SK-N-DZ (cell line): ENCODE measurements around the gene OBSCN.
A peak's percentile ranks its signal among the peaks of the same experiment; 100 is the strongest.
"Not testable (repeated sequence)": the region's sequence is repeated elsewhere in the genome, so short reads cannot be mapped to it uniquely, and the experiment has no call there.

ENCODE experiments used
- DNase-seq: peaks from one replicate; pipeline ENCODE4 v3.0.0-alpha.2; 2015; ENCODE audit warnings: low spot score

Gene OBSCN

GRCh38 chr1:228212966-228213844 lies 5.4 kb downstream of the OBSCN start:
- peak; percentile 76 for DNase-seq

GRCh38 chr1:228213917-228214808 lies 6.3 kb downstream of the OBSCN start:
- DNase-seq = no peak

GRCh38 chr1:228214921-228215662 lies 7.2 kb downstream of the OBSCN start:
- DNase-seq = no peak

- no peak for DNase-seq
Measured at GRCh38 chr1:228215663-228216116, 7.8 kb downstream of the OBSCN start.

GRCh38 chr1:228216371-228217320 lies 8.8 kb downstream of the OBSCN start:
- DNase-seq = no peak

- DNase-seq = no peak
Measured at GRCh38 chr1:228217551-228218344, 9.9 kb downstream of the OBSCN start.

GRCh38 chr1:228218513-228219244 lies 10.8 kb downstream of the OBSCN start:
- no peak for DNase-seq

GRCh38 chr1:228219245-228219961 lies 11.6 kb downstream of the OBSCN start:
- DNase-seq = no peak

- DNase-seq = no peak
Measured at GRCh38 chr1:228219962-228220780, 12.3 kb downstream of the OBSCN start.

- not testable (repeated sequence) for DNase-seq
Measured at GRCh38 chr1:228221097-228221496, 13.3 kb downstream of the OBSCN start.

- DNase-seq = no peak
Measured at GRCh38 chr1:228222548-228222947, 14.7 kb downstream of the OBSCN start.

GRCh38 chr1:228224198-228225164 lies 16.6 kb downstream of the OBSCN start:
- DNase-seq = no peak

- no peak for DNase-seq
Measured at GRCh38 chr1:228225165-228225710, 17.4 kb downstream of the OBSCN start.

GRCh38 chr1:228225740-228226139 lies 17.9 kb downstream of the OBSCN start:
- DNase-seq = no peak

- no peak for DNase-seq
Measured at GRCh38 chr1:228226141-228226874, 18.5 kb downstream of the OBSCN start.
